PC-3 (cell line): ENCODE measurements around the gene SCARB1. TPM values are rescaled to one million over a fixed set of nuclear protein-coding genes. Genes with fewer than 3 reads are reported as not detected.
A peak's percentile ranks its signal among the peaks of the same experiment; 100 is the strongest.

Experiments used
- ATAC-seq: fragments of 200-7000 bp; cut with Tn5 transposase; 2 replicates; pipeline ENCODE4 v1.9.1; 2020; ENCODE audit warnings: mild to moderate bottlenecking, moderate library complexity
- BruUV-seq: library from RNA; stranded (reverse); fragments of 400-500 nt; replicated peaks from 2 replicates; lab custom pipeline; 2021; lab: Mats Ljungman, UMichigan
- CTCF ChIA-PET: fragments of 300-600 bp; sonication (Branson Sonifier 250); formaldehyde crosslinking; loops from one replicate; lab custom pipeline; 2022; ENCODE audit warnings: antibody characterized with exemption; lab: Charles Lee
- POLR2A ChIA-PET: fragments of 300-600 bp; sonication (Branson Sonifier 250); formaldehyde crosslinking; loops from one replicate; lab custom pipeline; 2022; ENCODE audit warnings: antibody characterized with exemption; ENCODE audit not compliant: unreplicated experiment; lab: Charles Lee
- DNase-seq: peaks from one replicate; pipeline ENCODE4 v3.0.0-alpha.2; 2015
- H2AFZ ChIP-seq: fragments of 300-600 bp; sonication (generic); 2 replicates; pipeline ENCODE4 v1.6.0; 2016; ENCODE audit warnings: antibody characterized with exemption, low read length
- H3F3A ChIP-seq: fragments of 300-600 bp; sonication (generic); one replicate; pipeline ENCODE4 v1.6.0; 2017; ENCODE audit warnings: antibody characterized with exemption, low read length, control low read depth, mild to moderate bottlenecking; ENCODE audit not compliant: unreplicated experiment
- H3K27ac ChIP-seq: fragments of 300-600 bp; sonication (generic); 2 replicates; pipeline ENCODE4 v1.5.1; 2016; ENCODE audit warnings: mild to moderate bottlenecking, low read length
- H3K27me3 ChIP-seq: fragments of 300-600 bp; sonication (generic); 2 replicates; pipeline ENCODE4 v1.6.1; 2016; ENCODE audit warnings: low read length, mixed read lengths
- H3K36me3 ChIP-seq: fragments of 300-600 bp; sonication (generic); 2 replicates; pipeline ENCODE4 v1.6.1; 2016; ENCODE audit warnings: low read depth, mixed run types, low read length, mixed read lengths
- H3K4me1 ChIP-seq: fragments of 300-600 bp; sonication (generic); 2 replicates; pipeline ENCODE4 v1.5.1; 2016; ENCODE audit warnings: low read length; ENCODE audit not compliant: insufficient read depth
- H3K4me2 ChIP-seq: fragments of 300-600 bp; sonication (generic); 2 replicates; pipeline ENCODE4 v1.6.0; 2016; ENCODE audit warnings: low read length
- H3K4me3 ChIP-seq: fragments of 300-600 bp; sonication (generic); 2 replicates; pipeline ENCODE4 v1.5.1; 2016; ENCODE audit warnings: mild to moderate bottlenecking, low read length, mixed read lengths
- H3K79me2 ChIP-seq: fragments of 300-600 bp; sonication (generic); 2 replicates; pipeline ENCODE4 v1.6.1; 2017; ENCODE audit warnings: low read length, mixed read lengths
- H3K9ac ChIP-seq: fragments of 300-600 bp; sonication (generic); 2 replicates; pipeline ENCODE4 v1.6.0; 2016; ENCODE audit warnings: mild to moderate bottlenecking, low read length
- H3K9me2 ChIP-seq: fragments of 300-600 bp; sonication (generic); replicated peaks from 2 replicates; pipeline ENCODE4 v1.6.1; 2016; ENCODE audit warnings: mixed run types, low read length, mixed read lengths
- H3K9me3 ChIP-seq: fragments of 300-600 bp; sonication (generic); 2 replicates; pipeline ENCODE4 v1.6.1; 2016; ENCODE audit warnings: low read length, mixed read lengths
- H4K20me1 ChIP-seq: fragments of 300-600 bp; sonication (generic); 2 replicates; pipeline ENCODE4 v1.6.1; 2016; ENCODE audit warnings: low read length, mixed read lengths
- EZH2 ChIP-seq: fragments of 300-600 bp; sonication (generic); IDR thresholded peaks from one replicate; pipeline ENCODE4 v1.6.1; 2017; ENCODE audit warnings: antibody characterized with exemption, mild to moderate bottlenecking, low read length; ENCODE audit not compliant: unreplicated experiment
- EZH2phosphoT487 ChIP-seq: fragments of 300-600 bp; sonication (generic); IDR thresholded peaks from 2 replicates; pipeline ENCODE4 v1.6.1; 2018; ENCODE audit warnings: mild to moderate bottlenecking, antibody characterized with exemption, low read length, borderline replicate concordance
- intact Hi-C: fragments of 100-400 bp; cut with micrococcal nuclease; formaldehyde crosslinking; loops from 2 replicates; pipeline ENCODE4 v1.9.0; 2023
- total RNA-seq: library from RNA; depleted of rRNA; stranded (reverse); fragments of >200 nt; gene quantifications from 2 replicates; pipeline ENCODE4 v1.2.3, GENCODE V29; 2014
- TF ChIP-seq, protein P1 (sequence below): fragments of 300-600 bp; sonication (generic); conservative IDR thresholded peaks from 2 replicates; pipeline ENCODE4 v1.5.1; 2017; ENCODE audit warnings: antibody characterized with exemption, low read depth, mild to moderate bottlenecking, low read length

Gene SCARB1
- total RNA-seq, 1 experiment from 2014 or later: 79.1 TPM

GRCh38 chr12:124761056-124761455, 102.6 kb downstream of the SCARB1 start:
- Histone ChIP-seq H3K79me2 (no peaks in the 10 kb centered on the region), H3K4me1 (no peaks in the 10 kb centered on the region), H3K4me3 (no peak overlapping the region), H3K4me2 (no peak overlapping the region), H3F3A (no peaks in the 10 kb centered on the region), H2AFZ (no peak overlapping the region), H4K20me1 (no peaks in the 10 kb centered on the region), H3K36me3 (no peaks in the 10 kb centered on the region), H3K27ac (no peak overlapping the region), H3K9ac (no peak overlapping the region), H3K27me3 (no peaks in the 10 kb centered on the region), H3K9me2 (no peaks in the 10 kb centered on the region), H3K9me3 (peaks cover 9% of the 10 kb centered on the region)
- no TSS peak for BruUV-seq
- CTCF ChIA-PET: no interaction called here
- POLR2A ChIA-PET: no interaction called here
- ATAC-seq (no peak), DNase-seq (no peak)
- intact Hi-C loops: no loop called here
- no peak for TF ChIP-seq EZH2phosphoT487
- no peak for TF ChIP-seq EZH2

DNA sequence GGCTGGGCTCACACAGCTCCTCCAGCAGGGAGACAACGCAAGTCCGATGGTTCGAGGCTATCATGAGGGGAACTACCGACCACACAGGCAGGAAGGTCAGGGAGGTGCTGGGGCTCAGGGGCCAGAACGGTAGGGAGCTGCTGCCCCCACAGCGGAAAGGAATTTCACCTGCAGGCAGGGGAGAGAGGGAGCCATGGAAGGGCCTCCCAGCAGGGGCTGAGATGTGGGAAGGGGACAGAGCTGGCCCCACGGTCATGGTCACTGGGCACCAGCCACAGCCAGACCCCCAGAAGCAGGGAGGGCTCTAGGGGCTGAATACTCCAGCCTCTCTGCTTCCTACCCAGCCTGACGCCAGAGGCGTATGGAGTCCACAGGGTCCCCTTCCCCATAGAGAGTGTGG, 103.1 kb downstream of the SCARB1 start:
- H3F3A ChIP-seq: no peaks in the 10 kb centered on the region
- no peak overlapping the region for H3K27ac ChIP-seq
- no peak overlapping the region for H3K4me2 ChIP-seq
- H3K36me3 ChIP-seq: no peaks in the 10 kb centered on the region
- no peak overlapping the region for H3K4me3 ChIP-seq
- H3K27me3 ChIP-seq: no peaks in the 10 kb centered on the region
- ChIA-PET CTCF (no interaction called here), POLR2A (no interaction called here)
- no peaks in the 10 kb centered on the region for H3K79me2 ChIP-seq
- no peaks in the 10 kb centered on the region for H3K9me2 ChIP-seq
- intact Hi-C loops: no loop called here
- no peaks in the 10 kb centered on the region for H3K4me1 ChIP-seq
- TF ChIP-seq, protein P1, sequence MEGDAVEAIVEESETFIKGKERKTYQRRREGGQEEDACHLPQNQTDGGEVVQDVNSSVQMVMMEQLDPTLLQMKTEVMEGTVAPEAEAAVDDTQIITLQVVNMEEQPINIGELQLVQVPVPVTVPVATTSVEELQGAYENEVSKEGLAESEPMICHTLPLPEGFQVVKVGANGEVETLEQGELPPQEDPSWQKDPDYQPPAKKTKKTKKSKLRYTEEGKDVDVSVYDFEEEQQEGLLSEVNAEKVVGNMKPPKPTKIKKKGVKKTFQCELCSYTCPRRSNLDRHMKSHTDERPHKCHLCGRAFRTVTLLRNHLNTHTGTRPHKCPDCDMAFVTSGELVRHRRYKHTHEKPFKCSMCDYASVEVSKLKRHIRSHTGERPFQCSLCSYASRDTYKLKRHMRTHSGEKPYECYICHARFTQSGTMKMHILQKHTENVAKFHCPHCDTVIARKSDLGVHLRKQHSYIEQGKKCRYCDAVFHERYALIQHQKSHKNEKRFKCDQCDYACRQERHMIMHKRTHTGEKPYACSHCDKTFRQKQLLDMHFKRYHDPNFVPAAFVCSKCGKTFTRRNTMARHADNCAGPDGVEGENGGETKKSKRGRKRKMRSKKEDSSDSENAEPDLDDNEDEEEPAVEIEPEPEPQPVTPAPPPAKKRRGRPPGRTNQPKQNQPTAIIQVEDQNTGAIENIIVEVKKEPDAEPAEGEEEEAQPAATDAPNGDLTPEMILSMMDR: no peak
- no peak for TF ChIP-seq EZH2
- TF ChIP-seq EZH2phosphoT487: no peak
- no peak overlapping the region for H2AFZ ChIP-seq
- no TSS peak for BruUV-seq
- peaks cover 9% of the 10 kb centered on the region for H3K9me3 ChIP-seq
- ATAC-seq (no peak), DNase-seq (no peak)
- no peaks in the 10 kb centered on the region for H4K20me1 ChIP-seq
- no peak overlapping the region for H3K9ac ChIP-seq

DNA sequence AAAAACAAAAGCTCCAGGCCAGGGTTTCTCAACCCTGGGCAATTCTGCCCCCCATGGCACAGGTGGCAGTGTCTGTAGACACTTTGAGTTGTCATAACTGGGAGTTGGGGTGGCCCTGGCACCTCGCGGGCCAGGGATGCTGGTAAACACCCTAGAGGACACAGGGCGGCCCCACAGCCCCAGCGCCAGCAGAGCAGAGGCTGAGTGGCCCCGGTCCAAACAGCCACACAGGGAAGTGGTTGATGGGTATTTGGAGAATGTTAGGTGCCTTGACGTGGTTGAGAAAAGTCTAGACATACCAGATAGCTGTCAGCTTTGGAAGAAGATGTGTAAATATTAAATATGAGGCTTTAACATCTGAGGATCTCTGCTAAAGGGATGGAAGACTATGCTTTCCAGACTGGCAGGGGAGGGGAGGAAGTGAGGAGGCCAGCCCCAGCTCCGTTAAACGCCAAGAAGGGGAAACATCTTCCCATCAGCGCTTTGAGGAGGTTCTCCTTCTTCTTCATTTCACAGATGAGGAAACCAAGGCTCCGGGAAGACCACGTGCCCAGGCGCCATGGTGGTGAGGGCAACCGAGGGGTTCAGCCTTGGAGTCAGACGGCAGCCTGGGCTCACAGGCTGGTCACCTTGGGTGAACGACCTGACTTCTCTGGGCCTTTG, 103.7 kb downstream of the SCARB1 start:
- no peaks in the 10 kb centered on the region for H3K79me2 ChIP-seq
- H3F3A ChIP-seq: no peaks in the 10 kb centered on the region
- CTCF ChIA-PET: no interaction called here
- peaks cover 6% of the 10 kb centered on the region for H3K9me3 ChIP-seq
- H3K27me3 ChIP-seq: no peaks in the 10 kb centered on the region
- DNase-seq (no peak), ATAC-seq (peak; percentile 11; the same call in 1 of the 2 replicates)
- intact Hi-C loops: no loop called here
- H3K9me2 ChIP-seq: no peaks in the 10 kb centered on the region
- no peak overlapping the region for H2AFZ ChIP-seq
- H3K4me1 ChIP-seq: no peaks in the 10 kb centered on the region
- no peak overlapping the region for H3K4me2 ChIP-seq
- BruUV-seq: no TSS peak
- TF ChIP-seq EZH2: no peak
- TF ChIP-seq, protein P1: no peak
- TF ChIP-seq EZH2phosphoT487: no peak
- H3K27ac ChIP-seq: no peak overlapping the region
- no peaks in the 10 kb centered on the region for H4K20me1 ChIP-seq
- no peaks in the 10 kb centered on the region for H3K36me3 ChIP-seq
- no peak overlapping the region for H3K9ac ChIP-seq
- POLR2A ChIA-PET: no interaction called here
- H3K4me3 ChIP-seq: no peak overlapping the region
